ENCODE data around the gene RNU4-1.

- TF ChIP-seq, protein P1, sequence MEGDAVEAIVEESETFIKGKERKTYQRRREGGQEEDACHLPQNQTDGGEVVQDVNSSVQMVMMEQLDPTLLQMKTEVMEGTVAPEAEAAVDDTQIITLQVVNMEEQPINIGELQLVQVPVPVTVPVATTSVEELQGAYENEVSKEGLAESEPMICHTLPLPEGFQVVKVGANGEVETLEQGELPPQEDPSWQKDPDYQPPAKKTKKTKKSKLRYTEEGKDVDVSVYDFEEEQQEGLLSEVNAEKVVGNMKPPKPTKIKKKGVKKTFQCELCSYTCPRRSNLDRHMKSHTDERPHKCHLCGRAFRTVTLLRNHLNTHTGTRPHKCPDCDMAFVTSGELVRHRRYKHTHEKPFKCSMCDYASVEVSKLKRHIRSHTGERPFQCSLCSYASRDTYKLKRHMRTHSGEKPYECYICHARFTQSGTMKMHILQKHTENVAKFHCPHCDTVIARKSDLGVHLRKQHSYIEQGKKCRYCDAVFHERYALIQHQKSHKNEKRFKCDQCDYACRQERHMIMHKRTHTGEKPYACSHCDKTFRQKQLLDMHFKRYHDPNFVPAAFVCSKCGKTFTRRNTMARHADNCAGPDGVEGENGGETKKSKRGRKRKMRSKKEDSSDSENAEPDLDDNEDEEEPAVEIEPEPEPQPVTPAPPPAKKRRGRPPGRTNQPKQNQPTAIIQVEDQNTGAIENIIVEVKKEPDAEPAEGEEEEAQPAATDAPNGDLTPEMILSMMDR (IDR thresholded peaks at IDR 0.05) = no peak
- no peak for TF ChIP-seq ZFX (IDR thresholded peaks at IDR 0.05; ENCODE audit: borderline replicate concordance)
These were observed 35.8 kb downstream of the RNU4-1 start for GRCh38 chr12:120257041-120257821.

Data from 22Rv1 (cell line).